Activated naive CD4-positive, alpha-beta T cell treated with anti-CD3 and anti-CD28 coated beads, Interleukin-2, amount 50 U/mL, for 16 hours (primary cell): Measurements from ENCODE around the gene CCN6.
"Not testable (repeated sequence)": the region's sequence is repeated elsewhere in the genome, so short reads cannot be mapped to it uniquely, and the experiment has no call there.

ENCODE experiments used
- DNase-seq: peaks from one replicate; pipeline ENCODE4 v3.0.0-alpha.2; 2020

Gene CCN6

GRCh38 chr6:112030206-112030960 lies 23.5 kb upstream of the CCN6 start:
- DNase-seq: no peak

- DNase-seq: no peak
Measured at GRCh38 chr6:112030961-112031660, 22.8 kb upstream of the CCN6 start.

GRCh38 chr6:112031960-112032359 lies 21.9 kb upstream of the CCN6 start:
- no peak for DNase-seq

GRCh38 chr6:112032728-112033127 lies 21.2 kb upstream of the CCN6 start:
- DNase-seq: no peak

- DNase-seq: no peak
Measured at GRCh38 chr6:112033791-112034615, 19.9 kb upstream of the CCN6 start.

- no peak for DNase-seq
Measured at GRCh38 chr6:112034616-112034995, 19.3 kb upstream of the CCN6 start.

GRCh38 chr6:112036088-112036637 lies 17.7 kb upstream of the CCN6 start:
- DNase-seq: peak; percentile 21

- DNase-seq: no peak
Measured at GRCh38 chr6:112037783-112038216, 16.1 kb upstream of the CCN6 start.

- DNase-seq: no peak
Measured at GRCh38 chr6:112038268-112038667, 15.6 kb upstream of the CCN6 start.

- no peak for DNase-seq
Measured at GRCh38 chr6:112038756-112039430, 15.0 kb upstream of the CCN6 start.

GRCh38 chr6:112039431-112039770 lies 14.5 kb upstream of the CCN6 start:
- no peak for DNase-seq

- no peak for DNase-seq
Measured at GRCh38 chr6:112040956-112041355, 12.9 kb upstream of the CCN6 start.

GRCh38 chr6:112041535-112041934 lies 12.4 kb upstream of the CCN6 start:
- DNase-seq: no peak

- DNase-seq: peak; percentile 89
Measured at GRCh38 chr6:112043032-112044007, 10.6 kb upstream of the CCN6 start.

GRCh38 chr6:112044196-112044595 lies 9.7 kb upstream of the CCN6 start:
- DNase-seq: no peak

GRCh38 chr6:112044856-112045255 lies 9.0 kb upstream of the CCN6 start:
- DNase-seq: no peak

- DNase-seq: not testable (repeated sequence)
Measured at GRCh38 chr6:112047523-112047922, 6.4 kb upstream of the CCN6 start.

- DNase-seq: no peak
Measured at GRCh38 chr6:112049026-112049799, 4.7 kb upstream of the CCN6 start.

GRCh38 chr6:112049996-112050395 lies 3.9 kb upstream of the CCN6 start:
- DNase-seq: no peak

- DNase-seq: no peak
Measured at GRCh38 chr6:112050429-112050828, 3.5 kb upstream of the CCN6 start.

GRCh38 chr6:112051251-112051740 lies 2.6 kb upstream of the CCN6 start:
- not testable (repeated sequence) for DNase-seq
